Measurements from ENCODE around the gene DOCK6.

Gene DOCK6

DNA sequence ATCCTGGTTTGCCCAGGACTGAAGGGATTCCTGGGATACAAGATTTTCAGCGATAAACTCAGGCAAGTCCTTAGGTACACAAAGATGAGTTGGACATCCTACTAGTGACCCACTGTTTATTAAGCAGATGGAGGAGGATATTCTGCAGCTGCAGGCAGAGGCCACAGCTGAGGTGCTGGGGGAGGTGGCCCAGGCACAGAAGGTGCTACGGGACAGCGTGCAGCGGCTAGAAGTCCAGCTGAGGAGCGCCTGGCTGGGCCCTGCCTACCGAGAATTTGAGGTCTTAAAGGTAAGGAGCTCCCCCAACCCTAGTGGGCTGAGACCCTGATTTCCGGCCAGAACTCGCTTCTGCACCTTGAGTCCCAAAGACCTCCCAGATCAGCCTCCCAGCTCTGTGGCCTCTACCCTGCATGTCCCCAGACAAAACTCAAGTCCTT lies 22.3 kb downstream of the DOCK6 start:
- no peak overlapping the region for H3K4me3 ChIP-seq (ENCODE audit: low read length)
- no peak overlapping the region for H2AK5ac ChIP-seq (ENCODE audit: low read length)
- H3K4me1 ChIP-seq (ENCODE audit: control insufficient read depth, low read depth, low read length) = no peaks in the 10 kb centered on the region
- no peaks in the 10 kb centered on the region for H3K36me3 ChIP-seq (ENCODE audit: control insufficient read depth, insufficient read depth, low read length)
- no peaks in the 10 kb centered on the region for H3K79me1 ChIP-seq (ENCODE audit: low read length)
- no peak overlapping the region for H2BK120ac ChIP-seq (ENCODE audit: low read depth, low read length)
- no peak overlapping the region for H3K4me2 ChIP-seq (ENCODE audit: low read length)
- no peak overlapping the region for H3K56ac ChIP-seq (ENCODE audit: low read length)
- no peak overlapping the region for H2BK5ac ChIP-seq (ENCODE audit: low read length)
- WGBS (ENCODE audit: extremely low coverage, insufficient coverage, low lambda C conversion rate) = no CpG with 5 or more reads among the region's 8 CpGs
- no peak overlapping the region for H3K27ac ChIP-seq (ENCODE audit: low read depth, low read length)
- H4K5ac ChIP-seq (ENCODE audit: low read length) = no peak overlapping the region
- no peak overlapping the region for H3K9ac ChIP-seq (ENCODE audit: low read length)
- H3K23ac ChIP-seq (ENCODE audit: low read length) = no peak overlapping the region
- H3K18ac ChIP-seq (ENCODE audit: low read length) = no peak overlapping the region
- no peak for DNase-seq
- no peaks in the 10 kb centered on the region for H3K79me2 ChIP-seq (ENCODE audit: control insufficient read depth, insufficient read depth, low read length)
- H3K27me3 ChIP-seq (ENCODE audit: insufficient read depth, low read length, poor library complexity) = no peaks in the 10 kb centered on the region
- no peak overlapping the region for H3K4ac ChIP-seq (ENCODE audit: low read depth, low read length)
- no peak overlapping the region for H2BK15ac ChIP-seq (replicated peaks; ENCODE audit: low read depth)
- no peak overlapping the region for H4K8ac ChIP-seq (ENCODE audit: low read depth, low read length)

GRCh38 chr19:11239377-11240000 lies 22.8 kb downstream of the DOCK6 start, which contains the start of gene ANGPTL8:
ANGPTL8 (plus strand) TSS chr19:11239619; CDS start chr19:11239638, 19 bp downstream.
- Histone ChIP-seq H2BK120ac (ENCODE audit: low read depth, low read length) (no peak within 1 kb of the TSS), H3K56ac (ENCODE audit: low read length) (no peak within 1 kb of the TSS), H3K18ac (ENCODE audit: low read length) (no peak within 1 kb of the TSS), H4K5ac (ENCODE audit: low read length) (no peak within 1 kb of the TSS), H3K9ac (ENCODE audit: low read length) (no peak within 1 kb of the TSS), H2BK5ac (ENCODE audit: low read length) (no peak within 1 kb of the TSS), H3K27ac (ENCODE audit: low read depth, low read length) (no peak within 1 kb of the TSS), H3K4me2 (ENCODE audit: low read length) (no peak within 1 kb of the TSS), H3K36me3 (ENCODE audit: control insufficient read depth, insufficient read depth, low read length) (no peaks in the 10 kb centered on the region), H3K4me1 (ENCODE audit: control insufficient read depth, low read depth, low read length) (no peaks in the 10 kb centered on the region), H2AK5ac (ENCODE audit: low read length) (no peak within 1 kb of the TSS), H2BK15ac (replicated peaks; ENCODE audit: low read depth) (no peak within 1 kb of the TSS), H3K4ac (ENCODE audit: low read depth, low read length) (no peak within 1 kb of the TSS), H3K27me3 (ENCODE audit: insufficient read depth, low read length, poor library complexity) (no peaks in the 10 kb centered on the region), H3K79me1 (ENCODE audit: low read length) (no peaks in the 10 kb centered on the region), H3K4me3 (ENCODE audit: low read length) (no peak within 1 kb of the TSS), H3K23ac (ENCODE audit: low read length) (no peak within 1 kb of the TSS), H3K79me2 (ENCODE audit: control insufficient read depth, insufficient read depth, low read length) (no peaks in the 10 kb centered on the region), H4K8ac (ENCODE audit: low read depth, low read length) (no peak within 1 kb of the TSS)
- DNase-seq = no peak
- no CpG with 5 or more reads among the region's 23 CpGs for WGBS (ENCODE audit: extremely low coverage, insufficient coverage, low lambda C conversion rate)

- H3K27me3 ChIP-seq (ENCODE audit: insufficient read depth, low read length, poor library complexity) = no peaks in the 10 kb centered on the region
- no peak overlapping the region for H3K4me3 ChIP-seq (ENCODE audit: low read length)
- no peak overlapping the region for H2BK120ac ChIP-seq (ENCODE audit: low read depth, low read length)
Observed at GRCh38 chr19:11238781-11239376, 23.4 kb downstream of the DOCK6 start.

DNA sequence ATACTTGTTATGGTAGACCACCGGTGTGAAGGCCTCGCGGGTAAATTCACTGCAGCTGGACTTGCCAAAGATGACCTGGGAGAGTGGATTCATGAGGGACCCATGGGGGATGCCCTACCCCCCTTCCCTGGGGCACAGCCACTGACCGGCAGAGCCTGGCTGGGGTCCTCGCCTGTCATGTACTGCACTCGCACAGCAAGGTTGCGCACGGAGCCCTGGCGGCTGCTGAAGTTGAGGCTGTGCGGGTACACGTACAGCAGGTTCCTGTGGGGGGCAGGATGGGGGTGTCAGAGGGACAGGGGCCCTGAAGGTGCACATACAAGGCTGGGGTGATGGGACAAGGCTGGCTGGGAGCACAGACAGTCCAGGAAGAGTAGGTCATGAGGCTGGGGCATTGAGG lies 24.3 kb downstream of the DOCK6 start:
- no peak overlapping the region for H3K27ac ChIP-seq (ENCODE audit: low read depth, low read length)
- H4K5ac ChIP-seq (ENCODE audit: low read length) = no peak overlapping the region
- no peak overlapping the region for H3K18ac ChIP-seq (ENCODE audit: low read length)
- no peaks in the 10 kb centered on the region for H3K4me1 ChIP-seq (ENCODE audit: control insufficient read depth, low read depth, low read length)
- H2AK5ac ChIP-seq (ENCODE audit: low read length) = no peak overlapping the region
- DNase-seq = no peak
- no peak overlapping the region for H3K9ac ChIP-seq (ENCODE audit: low read length)
- H3K23ac ChIP-seq (ENCODE audit: low read length) = no peak overlapping the region
- no peak overlapping the region for H3K4me3 ChIP-seq (ENCODE audit: low read length)
- no peaks in the 10 kb centered on the region for H3K79me2 ChIP-seq (ENCODE audit: control insufficient read depth, insufficient read depth, low read length)
- H2BK5ac ChIP-seq (ENCODE audit: low read length) = no peak overlapping the region
- H3K56ac ChIP-seq (ENCODE audit: low read length) = no peak overlapping the region
- no peak overlapping the region for H2BK120ac ChIP-seq (ENCODE audit: low read depth, low read length)
- H3K4me2 ChIP-seq (ENCODE audit: low read length) = no peak overlapping the region
- H3K4ac ChIP-seq (ENCODE audit: low read depth, low read length) = no peak overlapping the region
- no CpG with 5 or more reads among the region's 11 CpGs for WGBS (ENCODE audit: extremely low coverage, insufficient coverage, low lambda C conversion rate)
- H3K36me3 ChIP-seq (ENCODE audit: control insufficient read depth, insufficient read depth, low read length) = no peaks in the 10 kb centered on the region
- H3K27me3 ChIP-seq (ENCODE audit: insufficient read depth, low read length, poor library complexity) = no peaks in the 10 kb centered on the region
- H2BK15ac ChIP-seq (replicated peaks; ENCODE audit: low read depth) = no peak overlapping the region
- no peak overlapping the region for H4K8ac ChIP-seq (ENCODE audit: low read depth, low read length)
- H3K79me1 ChIP-seq (ENCODE audit: low read length) = no peaks in the 10 kb centered on the region

More at GRCh38 chr19:11238781-11239376, 23.4 kb downstream of the DOCK6 start:
- Histone ChIP-seq H4K8ac (ENCODE audit: low read depth, low read length) (no peak overlapping the region), H2BK15ac (replicated peaks; ENCODE audit: low read depth) (no peak overlapping the region), H3K36me3 (ENCODE audit: control insufficient read depth, insufficient read depth, low read length) (no peaks in the 10 kb centered on the region), H3K4me2 (ENCODE audit: low read length) (no peak overlapping the region), H3K18ac (ENCODE audit: low read length) (no peak overlapping the region), H4K5ac (ENCODE audit: low read length) (no peak overlapping the region), H3K9ac (ENCODE audit: low read length) (no peak overlapping the region), H3K79me1 (ENCODE audit: low read length) (no peaks in the 10 kb centered on the region), H3K23ac (ENCODE audit: low read length) (no peak overlapping the region), H2AK5ac (ENCODE audit: low read length) (no peak overlapping the region), H3K79me2 (ENCODE audit: control insufficient read depth, insufficient read depth, low read length) (no peaks in the 10 kb centered on the region), H2BK5ac (ENCODE audit: low read length) (no peak overlapping the region), H3K27ac (ENCODE audit: low read depth, low read length) (no peak overlapping the region), H3K56ac (ENCODE audit: low read length) (no peak overlapping the region), H3K4me1 (ENCODE audit: control insufficient read depth, low read depth, low read length) (no peaks in the 10 kb centered on the region), H3K4ac (ENCODE audit: low read depth, low read length) (no peak overlapping the region)
- WGBS (ENCODE audit: extremely low coverage, insufficient coverage, low lambda C conversion rate) = no CpG with 5 or more reads among the region's 6 CpGs
- DNase-seq = no peak

- WGBS (ENCODE audit: extremely low coverage, insufficient coverage, low lambda C conversion rate) = no CpG with 5 or more reads among the region's 15 CpGs
- DNase-seq = no peak
- H3K36me3 ChIP-seq (ENCODE audit: control insufficient read depth, insufficient read depth, low read length) = no peaks in the 10 kb centered on the region
Observed at GRCh38 chr19:11237321-11237720, 25.0 kb downstream of the DOCK6 start.

More at GRCh38 chr19:11237321-11237720, 25.0 kb downstream of the DOCK6 start:
- H3K18ac ChIP-seq (ENCODE audit: low read length) = no peak overlapping the region
- no peak overlapping the region for H3K4ac ChIP-seq (ENCODE audit: low read depth, low read length)
- no peak overlapping the region for H3K23ac ChIP-seq (ENCODE audit: low read length)
- no peaks in the 10 kb centered on the region for H3K27me3 ChIP-seq (ENCODE audit: insufficient read depth, low read length, poor library complexity)
- H3K79me2 ChIP-seq (ENCODE audit: control insufficient read depth, insufficient read depth, low read length) = no peaks in the 10 kb centered on the region
- H2AK5ac ChIP-seq (ENCODE audit: low read length) = no peak overlapping the region
- H3K4me3 ChIP-seq (ENCODE audit: low read length) = no peak overlapping the region
- H3K56ac ChIP-seq (ENCODE audit: low read length) = peak overlapping the region; percentile 60
- no peak overlapping the region for H2BK5ac ChIP-seq (ENCODE audit: low read length)
- no peak overlapping the region for H2BK120ac ChIP-seq (ENCODE audit: low read depth, low read length)
- no peak overlapping the region for H3K9ac ChIP-seq (ENCODE audit: low read length)
- no peaks in the 10 kb centered on the region for H3K79me1 ChIP-seq (ENCODE audit: low read length)
- H2BK15ac ChIP-seq (replicated peaks; ENCODE audit: low read depth) = no peak overlapping the region
- H4K8ac ChIP-seq (ENCODE audit: low read depth, low read length) = no peak overlapping the region
- no peaks in the 10 kb centered on the region for H3K4me1 ChIP-seq (ENCODE audit: control insufficient read depth, low read depth, low read length)
- no peak overlapping the region for H4K5ac ChIP-seq (ENCODE audit: low read length)
- H3K4me2 ChIP-seq (ENCODE audit: low read length) = no peak overlapping the region
- H3K27ac ChIP-seq (ENCODE audit: low read depth, low read length) = no peak overlapping the region

Data from mesendoderm (in vitro differentiated cells).